Kidney capillary endothelial cell (primary cell): ENCODE data around the gene MYD88.
"Not testable (repeated sequence)": the region's sequence is repeated elsewhere in the genome, so short reads cannot be mapped to it uniquely, and the experiment has no call there.

Experiments used
- DNase-seq: peaks from one replicate; pipeline ENCODE4 v3.0.0-alpha.2; 2018; ENCODE audit warnings: low spot score

MYD88 gene

GRCh38 chr3:38126121-38126892 lies 12.2 kb upstream of the MYD88 start:
- DNase-seq = no peak

GRCh38 chr3:38127611-38128302 lies 10.7 kb upstream of the MYD88 start:
- peak; percentile 8 for DNase-seq

GRCh38 chr3:38128303-38128655 lies 10.2 kb upstream of the MYD88 start:
- no peak for DNase-seq

GRCh38 chr3:38129058-38129457 lies 9.4 kb upstream of the MYD88 start:
- DNase-seq = no peak

- no peak for DNase-seq
Measured at GRCh38 chr3:38130631-38131065, 7.8 kb upstream of the MYD88 start.

- peak; percentile 21 for DNase-seq
Measured at GRCh38 chr3:38131621-38132369, 6.7 kb upstream of the MYD88 start.

- no peak for DNase-seq
Measured at GRCh38 chr3:38133209-38133556, 5.3 kb upstream of the MYD88 start.

- DNase-seq = no peak
Measured at GRCh38 chr3:38133557-38134405, 4.7 kb upstream of the MYD88 start.

GRCh38 chr3:38134517-38135143 lies 3.8 kb upstream of the MYD88 start:
- DNase-seq = not testable (repeated sequence)

GRCh38 chr3:38135621-38136277 lies 2.7 kb upstream of the MYD88 start:
- not testable (repeated sequence) for DNase-seq

GRCh38 chr3:38136393-38136776 lies 2.1 kb upstream of the MYD88 start:
- DNase-seq = no peak

GRCh38 chr3:38136777-38137614 lies 1.5 kb upstream of the MYD88 start, which contains the start of gene ACAA1:
Gene ACAA1 (minus strand): TSS chr3:38137127. CDS start chr3:38137035, 92 bp downstream.
- DNase-seq = peak; percentile 99

- no peak for DNase-seq
Measured at GRCh38 chr3:38137615-38138348, 679 bp upstream of the MYD88 start.

- DNase-seq = no peak
Measured at GRCh38 chr3:38139191-38139590, 730 bp downstream of the MYD88 start.

GRCh38 chr3:38139652-38140051 lies 1.2 kb downstream of the MYD88 start:
- no peak for DNase-seq

- no peak for DNase-seq
Measured at GRCh38 chr3:38140326-38141172, 2.1 kb downstream of the MYD88 start.

- DNase-seq = no peak
Measured at GRCh38 chr3:38141173-38141951, 2.9 kb downstream of the MYD88 start.

- no peak for DNase-seq
Measured at GRCh38 chr3:38141952-38142273, 3.5 kb downstream of the MYD88 start.
